Panc1 (cell line): ENCODE data around the gene NOX5. TPM values are rescaled to one million over a fixed set of nuclear protein-coding genes. Genes with fewer than 3 reads are reported as not detected.

Experiments used
- ATAC-seq: fragments of 200-7000 bp; cut with Tn5 transposase; 2 replicates; pipeline ENCODE4 v1.9.1; 2020; ENCODE audit warnings: mild to moderate bottlenecking, moderate library complexity
- BruUV-seq: library from RNA; stranded (reverse); fragments of 400-500 nt; replicated peaks from 2 replicates; lab custom pipeline; 2021; lab: Mats Ljungman, UMichigan
- CTCF ChIA-PET: fragments of 300-600 bp; sonication (Branson Sonifier 250); formaldehyde crosslinking; loops from one replicate; lab custom pipeline; 2022; ENCODE audit warnings: antibody characterized with exemption; lab: Charles Lee
- POLR2A ChIA-PET: fragments of 300-600 bp; sonication (Branson Sonifier 250); formaldehyde crosslinking; loops from one replicate; lab custom pipeline; 2022; ENCODE audit warnings: antibody characterized with exemption; lab: Charles Lee
- DNase-seq: peaks from one replicate; pipeline ENCODE4 v3.0.0-alpha.2; 2010; ENCODE audit warnings: low read depth, low spot score
- H3K27ac ChIP-seq: 2 replicates; pipeline ENCODE4 v1.5.1; 2011; ENCODE audit warnings: mild to moderate bottlenecking, low read length, inconsistent platforms
- H3K27me3 ChIP-seq: fragments of 200-500 bp; sonication (Bioruptor generic); 2 replicates; pipeline ENCODE4 v1.6.0; 2014; ENCODE audit warnings: low read length, inconsistent platforms; ENCODE audit not compliant: control insufficient read depth, insufficient read depth
- H3K36me3 ChIP-seq: fragments of 200-500 bp; sonication (Bioruptor generic); 2 replicates; pipeline ENCODE4 v1.5.1; 2014; ENCODE audit warnings: inconsistent platforms, mild to moderate bottlenecking, low read length, moderate library complexity; ENCODE audit not compliant: control insufficient read depth, insufficient read depth
- H3K4me1 ChIP-seq: 2 replicates; pipeline ENCODE4 v1.5.1; 2011; ENCODE audit warnings: inconsistent platforms, mild to moderate bottlenecking, low read length, moderate library complexity; ENCODE audit not compliant: control insufficient read depth, insufficient read depth
- H3K4me3 ChIP-seq, 2 experiments: 2 replicates each; pipeline ENCODE4 v1.5.1; 2011 to 2012; ENCODE audit warnings: low read depth in 2 of 2, low read length in 2 of 2, mild to moderate bottlenecking in 2 of 2, inconsistent platforms in 1 of 2, moderate library complexity in 1 of 2
- H3K9me3 ChIP-seq: fragments of 200-500 bp; sonication (Bioruptor generic); 2 replicates; pipeline ENCODE4 v1.5.1; 2014; ENCODE audit warnings: low read depth, mild to moderate bottlenecking, inconsistent platforms, low read length, moderate library complexity; ENCODE audit not compliant: control insufficient read depth, insufficient read depth
- CTCF ChIP-seq: fragments of 450-650 bp; IDR thresholded peaks from 2 replicates; pipeline ENCODE4 v1.5.1; 2017; ENCODE audit warnings: mild to moderate bottlenecking
- POLR2AphosphoS5 ChIP-seq: IDR thresholded peaks from 2 replicates; pipeline ENCODE4 v1.6.1; 2012; ENCODE audit warnings: mild to moderate bottlenecking, low read depth, low read length, moderate library complexity
- SIN3A ChIP-seq: IDR thresholded peaks from 2 replicates; pipeline ENCODE4 v1.6.1; 2012; ENCODE audit warnings: low read depth, mild to moderate bottlenecking, low read length, moderate library complexity, borderline replicate concordance; ENCODE audit not compliant: insufficient read depth
- TCF7L2 ChIP-seq: IDR thresholded peaks from 2 replicates; pipeline ENCODE4 v1.6.1; 2011; ENCODE audit warnings: mild to moderate bottlenecking, low read depth, low read length, inconsistent platforms
- in situ Hi-C: cut with HindIII; loops from 2 replicates; pipeline ENCODE4 v1.10.0; 2016; ENCODE audit warnings: low sequenced_read_pairs, low pct_unique_long_range_greater_than_20kb
- intact Hi-C: fragments of 100-400 bp; cut with micrococcal nuclease; formaldehyde crosslinking; loops from one replicate; pipeline ENCODE4 v1.10.0; 2022; ENCODE audit not compliant: unreplicated experiment
- total RNA-seq: library from RNA; stranded (reverse); gene quantifications from one replicate; pipeline ENCODE4 v1.2.1, GENCODE V29; 2021; ENCODE audit not compliant: unreplicated experiment
- TF ChIP-seq, protein P1 (sequence below), 2 experiments: IDR thresholded peaks; 2 replicates each; pipeline ENCODE4 v1.6.1; 2011 to 2012; ENCODE audit warnings: low read depth in 2 of 2, control low read depth in 1 of 2, low read length in 1 of 2, mild to moderate bottlenecking in 1 of 2, moderate library complexity in 1 of 2; ENCODE audit not compliant: insufficient read depth in 1 of 2

NOX5 gene
- total RNA-seq, 1 experiment from 2014 or later = 0.26 TPM

- ChIA-PET POLR2A (no interaction called here), CTCF (interaction anchor here (0.7 kb wide), 1 partner anchor 26 kb away, joined by 6 read pairs; no protein-coding TSS in a partner anchor)
- Histone ChIP-seq H3K27ac (no peak overlapping the region), H3K27me3 (peaks cover 3% of the 10 kb centered on the region), H3K36me3 (no peaks in the 10 kb centered on the region), H3K4me3 (no peak overlapping the region), H3K9me3 (peaks cover 2% of the 10 kb centered on the region; the same call in 1 of the 2 replicates), H3K4me1 (no peaks in the 10 kb centered on the region)
- no peak for ATAC-seq
- DNase-seq = no peak
- intact Hi-C loops (no loop called here), in situ Hi-C loops (no loop called here)
- BruUV-seq = no TSS peak
- TF ChIP-seq SIN3A = no peak
- TF ChIP-seq, protein P1, sequence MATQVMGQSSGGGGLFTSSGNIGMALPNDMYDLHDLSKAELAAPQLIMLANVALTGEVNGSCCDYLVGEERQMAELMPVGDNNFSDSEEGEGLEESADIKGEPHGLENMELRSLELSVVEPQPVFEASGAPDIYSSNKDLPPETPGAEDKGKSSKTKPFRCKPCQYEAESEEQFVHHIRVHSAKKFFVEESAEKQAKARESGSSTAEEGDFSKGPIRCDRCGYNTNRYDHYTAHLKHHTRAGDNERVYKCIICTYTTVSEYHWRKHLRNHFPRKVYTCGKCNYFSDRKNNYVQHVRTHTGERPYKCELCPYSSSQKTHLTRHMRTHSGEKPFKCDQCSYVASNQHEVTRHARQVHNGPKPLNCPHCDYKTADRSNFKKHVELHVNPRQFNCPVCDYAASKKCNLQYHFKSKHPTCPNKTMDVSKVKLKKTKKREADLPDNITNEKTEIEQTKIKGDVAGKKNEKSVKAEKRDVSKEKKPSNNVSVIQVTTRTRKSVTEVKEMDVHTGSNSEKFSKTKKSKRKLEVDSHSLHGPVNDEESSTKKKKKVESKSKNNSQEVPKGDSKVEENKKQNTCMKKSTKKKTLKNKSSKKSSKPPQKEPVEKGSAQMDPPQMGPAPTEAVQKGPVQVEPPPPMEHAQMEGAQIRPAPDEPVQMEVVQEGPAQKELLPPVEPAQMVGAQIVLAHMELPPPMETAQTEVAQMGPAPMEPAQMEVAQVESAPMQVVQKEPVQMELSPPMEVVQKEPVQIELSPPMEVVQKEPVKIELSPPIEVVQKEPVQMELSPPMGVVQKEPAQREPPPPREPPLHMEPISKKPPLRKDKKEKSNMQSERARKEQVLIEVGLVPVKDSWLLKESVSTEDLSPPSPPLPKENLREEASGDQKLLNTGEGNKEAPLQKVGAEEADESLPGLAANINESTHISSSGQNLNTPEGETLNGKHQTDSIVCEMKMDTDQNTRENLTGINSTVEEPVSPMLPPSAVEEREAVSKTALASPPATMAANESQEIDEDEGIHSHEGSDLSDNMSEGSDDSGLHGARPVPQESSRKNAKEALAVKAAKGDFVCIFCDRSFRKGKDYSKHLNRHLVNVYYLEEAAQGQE (IDR thresholded peaks at IDR 0.05; ENCODE audit: insufficient read depth in 1 of 2, low read depth in 2 of 2, low read length in 1 of 2) = no peak
Observed at GRCh38 chr15:68981941-68982340, 32.6 kb upstream of the NOX5 start.

DNA sequence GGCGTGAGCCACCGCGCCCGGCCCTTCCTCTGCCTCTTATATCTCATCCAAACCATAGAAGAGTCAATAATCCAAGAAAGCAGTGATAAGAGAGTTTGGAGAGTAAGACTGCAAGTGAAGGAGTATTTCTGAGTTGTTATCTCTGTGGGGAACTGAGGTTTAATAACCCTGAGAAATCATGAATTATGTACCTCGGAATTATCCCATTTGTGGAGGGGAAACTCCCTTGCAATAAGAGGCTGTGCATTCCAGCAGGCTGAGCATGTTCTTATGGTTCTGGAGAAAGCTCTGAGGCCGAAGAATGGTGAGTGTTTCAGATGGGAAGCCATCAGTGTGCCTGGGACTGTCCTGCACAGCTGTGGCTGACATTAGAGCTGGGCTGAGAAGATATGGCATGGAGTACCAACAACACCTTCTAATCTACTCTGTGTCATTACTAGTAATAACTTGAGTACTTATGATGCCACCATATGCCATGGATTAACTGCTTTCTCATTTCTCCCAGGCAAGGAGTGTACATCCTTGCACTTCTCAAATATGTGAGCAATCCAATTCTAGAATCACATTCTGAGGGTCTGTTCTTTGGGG is 31.4 kb upstream of the NOX5 start:
- POLR2A ChIA-PET = no interaction called here
- no peak for ATAC-seq
- Histone ChIP-seq H3K27ac (no peak overlapping the region), H3K4me1 (no peaks in the 10 kb centered on the region), H3K9me3 (no peaks in the 10 kb centered on the region), H3K36me3 (no peaks in the 10 kb centered on the region), H3K4me3 (no peak overlapping the region), H3K27me3 (peaks cover 3% of the 10 kb centered on the region)
- TF ChIP-seq POLR2AphosphoS5 (no peak), SIN3A (no peak), CTCF (no peak), TCF7L2 (no peak)
- TF ChIP-seq, protein P1 (IDR thresholded peaks at IDR 0.05; ENCODE audit: insufficient read depth in 1 of 2, low read depth in 2 of 2, low read length in 1 of 2) = no peak
- intact Hi-C loops = no loop called here
- BruUV-seq = no TSS peak
- CTCF ChIA-PET = no interaction called here
- in situ Hi-C loops = no loop called here
- no peak for DNase-seq
